Measurements from ENCODE around the gene TMPRSS11A.

The TMPRSS11A gene

DNA sequence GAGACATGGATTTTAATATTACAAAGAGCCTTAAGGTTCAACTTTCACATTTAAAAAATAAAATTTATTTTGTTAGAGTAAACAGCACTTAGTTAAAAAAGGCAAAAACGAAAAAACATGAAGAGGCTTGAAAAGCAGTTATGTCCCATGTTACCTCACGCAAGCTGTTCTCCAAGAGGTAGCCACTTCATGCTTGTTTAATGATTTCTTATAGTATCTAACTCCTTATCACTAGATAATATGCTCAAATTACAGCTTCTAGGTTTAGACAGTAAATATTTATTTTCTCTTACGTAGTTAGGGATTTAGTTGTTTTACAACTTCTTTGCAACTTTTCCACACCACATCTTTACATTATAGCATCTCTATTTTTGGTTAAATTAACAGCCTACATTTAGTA lies 51.7 kb downstream of the TMPRSS11A start:
- DNase-seq, result no peak

- DNase-seq, result no peak
Observed at GRCh38 chr4:67911141-67911540, 52.2 kb downstream of the TMPRSS11A start.

- no peak for DNase-seq
Observed at GRCh38 chr4:67910585-67910905, 52.7 kb downstream of the TMPRSS11A start.

- no peak for DNase-seq
Observed at GRCh38 chr4:67909905-67910584, 53.2 kb downstream of the TMPRSS11A start.

GRCh38 chr4:67907650-67908049 lies 55.6 kb downstream of the TMPRSS11A start:
- DNase-seq, result no peak

DNA sequence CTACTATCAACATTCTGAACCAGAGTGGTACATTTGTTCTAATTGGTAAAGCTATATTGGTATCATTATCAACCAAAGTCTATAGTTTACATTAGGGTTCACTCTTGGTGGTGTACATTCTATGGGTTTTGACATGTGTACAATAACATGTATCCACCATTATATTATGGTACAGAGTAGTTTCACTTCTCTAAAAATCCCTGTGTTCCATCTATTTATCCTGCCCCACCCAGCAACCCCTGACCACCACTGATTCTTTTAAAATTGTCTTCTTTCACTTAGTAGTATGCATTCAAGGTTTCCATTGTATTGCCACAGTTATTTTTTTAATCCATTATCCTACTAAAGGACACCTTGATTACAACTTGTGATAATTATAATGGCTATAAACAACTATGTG lies 64.2 kb downstream of the TMPRSS11A start:
- no peak for DNase-seq

DNA sequence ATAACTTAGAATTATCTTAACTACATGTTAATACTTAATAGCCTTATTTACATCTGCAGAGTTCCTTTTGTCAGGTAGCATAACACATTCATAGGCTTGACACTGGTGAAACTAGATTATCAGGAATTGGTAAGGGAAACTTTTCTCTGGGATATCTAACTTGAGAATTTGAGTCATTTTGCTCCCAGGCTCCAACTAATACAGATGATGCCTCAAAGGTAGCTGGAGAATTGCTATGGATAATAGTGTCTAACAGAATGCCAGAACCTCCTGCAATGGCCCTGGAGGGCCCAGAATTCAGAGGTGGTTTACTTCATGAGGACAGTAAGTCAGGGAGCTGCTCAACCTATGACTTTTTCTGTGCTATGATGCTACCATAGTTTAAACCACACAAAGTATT lies 65.6 kb downstream of the TMPRSS11A start:
- no peak for DNase-seq

DNA sequence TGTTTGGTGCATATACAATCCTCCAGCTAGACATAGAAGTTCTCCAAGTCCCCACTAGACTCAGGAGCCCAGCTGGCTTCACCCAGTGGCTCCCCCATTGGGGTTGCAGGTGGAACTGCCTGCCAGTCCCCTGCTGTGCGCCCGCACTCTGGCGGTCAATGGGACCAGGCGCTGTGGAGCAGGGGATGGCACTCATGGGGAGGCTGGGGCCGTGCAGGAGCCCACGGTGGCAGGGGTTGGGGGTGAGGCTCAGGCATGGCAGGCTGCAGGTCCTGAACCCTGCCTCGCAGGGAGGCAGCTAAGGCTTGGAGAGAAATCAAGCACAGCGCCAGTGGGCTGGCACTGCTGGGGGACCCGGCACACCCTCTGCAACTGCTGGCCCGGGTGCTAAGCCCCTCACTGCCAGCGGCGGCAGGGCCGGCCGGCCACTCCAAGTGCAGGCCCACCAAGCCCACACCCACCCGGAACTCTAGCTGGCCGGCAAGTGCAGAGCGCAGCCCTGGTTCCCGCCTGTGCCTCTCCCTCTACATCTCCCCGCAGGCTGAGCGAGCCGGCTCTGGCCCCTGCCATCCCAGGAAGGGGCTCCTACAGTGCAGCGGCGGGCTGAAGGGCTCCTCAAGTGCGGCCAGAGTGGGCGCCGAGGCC lies 66.8 kb downstream of the TMPRSS11A start:
- no peak for DNase-seq

GRCh38 chr4:67894659-67895058 lies 68.6 kb downstream of the TMPRSS11A start:
- no peak for DNase-seq

DNA sequence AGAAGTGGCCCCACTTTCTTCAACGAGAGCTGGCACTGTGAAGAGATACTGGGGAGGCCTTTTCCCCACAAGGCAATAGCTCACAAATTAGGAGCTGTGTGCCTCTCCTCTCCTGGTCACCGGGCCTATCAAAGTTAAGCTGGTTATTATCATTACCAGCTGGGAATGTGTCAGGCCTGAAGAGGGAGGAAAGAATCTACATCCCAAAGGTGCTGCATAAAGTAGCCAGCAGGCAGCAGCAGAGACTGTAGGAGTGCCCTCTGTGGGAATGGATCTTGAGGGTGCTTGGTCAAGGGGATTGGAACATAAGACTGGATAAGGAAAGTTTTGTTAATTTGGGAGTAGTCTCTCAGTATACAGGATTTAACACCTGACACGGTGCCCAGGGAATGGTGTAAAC lies 70.4 kb downstream of the TMPRSS11A start:
- DNase-seq, result no peak

GRCh38 chr4:67892253-67892652 lies 71.0 kb downstream of the TMPRSS11A start:
- DNase-seq, result no peak

DNA sequence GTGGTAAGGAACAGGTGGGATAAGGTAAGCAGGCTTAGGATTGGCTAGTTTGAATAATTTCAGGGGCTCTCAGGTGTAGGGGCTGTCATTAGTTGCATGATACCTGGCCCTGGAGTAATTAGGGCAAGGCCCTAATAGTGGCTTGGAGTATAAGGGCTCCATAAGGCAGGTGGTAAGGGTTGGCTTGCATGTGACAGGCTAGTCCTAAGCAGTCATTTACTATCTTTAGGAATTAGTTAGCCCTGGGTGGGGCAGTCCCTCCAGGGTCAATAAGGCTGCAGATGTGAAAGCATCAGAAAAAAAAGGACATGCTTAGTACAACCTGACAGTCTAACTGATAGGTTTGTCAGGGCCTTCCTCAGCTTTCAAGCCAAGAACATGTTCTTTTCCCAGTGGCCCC lies 71.6 kb downstream of the TMPRSS11A start:
- DNase-seq, result no peak

- no peak for DNase-seq
Observed at GRCh38 chr4:67886281-67886680, 77.0 kb downstream of the TMPRSS11A start.

DNA sequence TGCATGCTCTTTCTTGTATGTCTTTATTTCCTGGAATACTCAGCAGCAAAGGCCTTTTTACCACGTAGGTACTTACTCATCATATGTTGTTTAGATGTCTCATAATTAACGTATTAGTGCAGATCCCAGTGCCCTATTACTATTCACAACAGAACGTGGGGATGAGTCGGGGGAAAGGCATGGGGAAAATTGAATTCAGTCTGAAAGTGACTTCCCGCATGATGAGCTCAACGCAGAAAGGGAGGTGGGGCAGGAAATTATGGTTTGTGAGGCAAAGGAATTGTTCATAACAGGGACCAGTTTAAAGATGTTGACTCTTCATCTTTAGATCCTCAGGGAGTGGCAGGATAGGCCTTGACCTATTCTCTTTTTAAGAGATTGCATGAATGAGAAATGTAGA lies 77.5 kb downstream of the TMPRSS11A start:
- no peak for DNase-seq

DNA sequence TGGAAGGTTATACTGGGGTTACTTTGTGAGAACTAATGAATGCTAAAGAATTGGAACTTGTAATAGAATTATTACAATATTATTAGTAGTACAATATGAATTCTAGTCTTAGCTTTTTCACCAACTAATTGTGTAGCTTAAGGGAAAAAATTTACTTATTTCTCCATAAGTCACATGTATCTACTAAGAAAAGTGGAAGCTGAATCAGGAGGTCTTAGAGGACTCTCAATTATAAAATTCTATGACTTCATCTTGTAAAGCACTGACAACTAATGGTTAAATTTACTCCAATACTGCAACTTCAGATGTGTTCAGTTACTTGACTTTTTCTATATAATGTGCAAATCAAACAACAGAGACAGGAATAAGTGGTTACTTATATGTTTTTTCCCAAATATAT lies 78.6 kb downstream of the TMPRSS11A start:
- DNase-seq, result no peak

DNA sequence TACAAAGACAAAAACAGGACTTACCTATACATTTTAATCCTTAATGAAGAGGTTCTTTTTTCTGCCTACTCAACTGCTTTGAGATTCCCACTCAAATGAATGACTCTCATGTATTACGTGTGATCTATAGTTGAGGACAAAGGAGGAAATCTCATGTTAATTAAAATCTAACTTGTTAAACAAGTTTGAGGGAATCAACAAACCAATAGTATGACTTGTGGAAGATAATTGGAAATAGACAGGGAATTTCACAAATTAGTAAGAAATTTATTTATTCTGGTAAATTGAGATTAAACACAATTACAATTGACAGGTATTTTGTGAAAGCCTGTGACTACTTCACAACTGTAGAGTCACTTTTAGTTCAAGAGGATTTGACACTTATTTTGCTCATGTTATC lies 79.4 kb downstream of the TMPRSS11A start, which contains the start of gene TMPRSS11D:
TSS of gene TMPRSS11D (minus strand) at position 101 of the 400 bp plus-strand sequence. CDS start at position 32, 69 bp downstream.
- no peak for DNase-seq

DNA sequence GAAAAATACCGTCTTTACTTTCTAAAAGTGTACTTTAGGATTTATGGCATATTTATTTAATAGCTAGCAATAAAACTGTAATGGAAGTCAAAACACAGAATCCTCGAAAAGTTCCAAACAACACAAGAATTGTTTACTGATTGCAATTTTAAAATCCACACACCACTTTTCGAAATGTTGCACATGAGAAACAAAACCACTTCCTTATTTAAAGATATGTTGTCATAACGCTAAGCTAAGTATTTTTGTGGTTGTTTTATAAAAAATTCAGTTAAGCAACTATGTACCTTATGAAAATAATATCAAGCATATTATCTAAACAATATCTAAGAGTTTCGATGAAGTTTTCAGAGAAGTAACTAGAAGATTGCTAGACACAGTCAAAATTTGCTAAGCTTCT lies 79.8 kb downstream of the TMPRSS11A start:
- DNase-seq, result no peak

DNA sequence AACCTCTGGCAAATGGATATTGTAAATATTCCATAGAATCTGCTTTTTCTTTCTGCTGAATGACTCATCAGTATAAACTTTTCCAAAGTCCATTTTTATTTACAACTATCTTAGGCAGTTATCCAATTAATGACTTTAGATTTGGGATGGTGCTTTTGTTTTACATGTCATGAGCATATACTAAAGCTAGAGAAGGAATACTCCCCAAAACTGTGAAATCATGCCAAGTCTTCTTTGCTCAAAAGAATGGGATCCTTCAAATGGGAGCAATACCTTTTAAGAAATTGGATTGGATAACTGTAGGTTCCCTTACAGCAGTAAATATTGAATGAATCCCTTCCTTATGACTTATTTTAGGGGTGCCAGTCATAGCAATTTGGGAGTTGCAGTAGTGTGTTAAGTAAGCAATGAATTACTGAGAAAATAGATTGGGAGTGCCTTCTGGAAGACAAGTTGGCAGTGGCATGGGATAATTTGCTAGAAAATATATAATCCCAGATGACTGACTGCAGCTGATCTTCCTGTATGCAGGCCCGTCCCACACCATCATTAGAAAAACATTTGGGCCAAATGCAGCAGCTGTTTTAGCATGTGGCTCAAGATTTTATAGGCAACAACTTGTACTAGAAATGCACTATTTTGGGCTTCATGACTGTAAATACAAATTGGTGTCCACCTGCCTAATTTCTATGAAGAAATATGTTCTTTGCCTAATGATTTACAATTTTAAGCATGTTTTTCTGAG lies 82.3 kb downstream of the TMPRSS11A start:
- DNase-seq, result no peak

DNA sequence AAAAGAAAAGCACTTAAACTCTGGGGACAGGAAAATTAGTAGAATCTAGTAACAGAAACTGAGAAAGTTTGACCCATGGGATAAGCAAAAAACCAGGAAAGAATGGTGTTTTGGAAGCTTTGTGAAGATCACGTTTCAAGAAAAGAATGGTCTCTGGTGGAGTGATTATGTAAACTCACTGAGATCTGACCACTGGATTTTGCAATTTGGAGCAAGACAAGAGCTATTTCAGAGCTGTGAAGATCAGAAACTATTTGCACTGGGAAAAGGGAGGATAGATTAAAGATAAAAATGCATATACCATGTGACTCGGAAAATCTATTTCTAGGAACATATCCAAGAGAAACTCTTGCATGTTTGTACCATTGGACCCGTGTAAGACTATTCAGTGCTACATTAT lies 83.8 kb downstream of the TMPRSS11A start:
- no peak for DNase-seq

DNA sequence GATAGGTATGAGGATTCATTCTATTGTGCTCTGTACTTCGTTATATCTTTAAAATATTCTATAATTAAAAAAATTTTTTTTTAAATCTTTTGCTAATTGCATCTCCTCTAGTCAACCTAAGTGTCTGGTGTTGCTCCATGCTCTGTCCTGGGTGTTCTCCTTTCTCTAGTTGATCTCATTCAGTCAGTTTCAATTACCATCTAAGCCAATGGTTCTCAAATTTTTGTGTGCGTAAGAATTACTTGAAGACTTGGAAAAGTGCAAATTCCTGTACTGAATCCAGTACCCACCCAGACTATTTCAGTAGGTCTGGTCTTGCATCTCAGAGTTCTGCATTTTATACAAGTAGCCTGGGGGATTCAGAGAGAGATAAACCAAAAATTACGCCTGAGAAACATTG lies 86.2 kb downstream of the TMPRSS11A start:
- DNase-seq, result no peak

DNA sequence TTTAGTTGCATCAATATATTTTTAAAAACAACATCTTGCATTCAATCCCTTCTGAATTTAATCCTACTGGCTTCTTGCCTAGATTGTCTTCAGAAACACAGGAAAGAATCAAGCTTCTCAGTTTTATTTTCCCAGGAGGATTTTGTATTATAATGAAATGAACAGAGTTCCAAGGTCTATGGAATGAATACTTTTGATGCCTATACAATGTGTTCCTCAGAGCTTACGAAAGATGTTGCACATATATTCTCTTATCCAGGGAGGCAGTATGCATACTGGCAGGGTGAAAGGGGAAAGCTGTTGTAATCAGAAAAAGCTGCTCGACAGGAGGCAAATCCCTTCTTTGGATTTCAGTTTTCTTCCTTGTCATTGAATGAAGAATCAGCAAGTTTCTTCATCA lies 88.3 kb downstream of the TMPRSS11A start:
- DNase-seq, result no peak

DNA sequence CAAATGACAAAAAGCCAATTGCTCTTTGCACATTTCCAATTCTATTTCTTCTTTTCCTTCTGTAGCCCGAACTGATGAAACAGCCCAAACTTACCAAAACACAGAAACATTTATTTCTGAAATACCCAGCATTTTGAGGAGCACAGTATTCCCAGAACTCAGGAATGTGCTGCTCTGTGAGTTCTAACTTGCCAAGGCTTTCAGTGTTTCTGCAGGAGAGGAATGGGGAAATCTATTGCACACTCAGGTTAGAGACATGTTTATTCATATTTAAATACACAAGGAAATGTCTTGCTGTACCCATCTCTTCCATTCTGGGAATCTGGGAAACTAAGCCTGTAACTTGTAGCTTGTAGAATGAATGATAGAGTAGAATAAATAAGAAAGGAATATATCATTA lies 90.2 kb downstream of the TMPRSS11A start:
- no peak for DNase-seq

- peak in 1 of 2 experiments; percentile 3 for DNase-seq
Observed at GRCh38 chr4:67871867-67872266, 91.4 kb downstream of the TMPRSS11A start.

DNA sequence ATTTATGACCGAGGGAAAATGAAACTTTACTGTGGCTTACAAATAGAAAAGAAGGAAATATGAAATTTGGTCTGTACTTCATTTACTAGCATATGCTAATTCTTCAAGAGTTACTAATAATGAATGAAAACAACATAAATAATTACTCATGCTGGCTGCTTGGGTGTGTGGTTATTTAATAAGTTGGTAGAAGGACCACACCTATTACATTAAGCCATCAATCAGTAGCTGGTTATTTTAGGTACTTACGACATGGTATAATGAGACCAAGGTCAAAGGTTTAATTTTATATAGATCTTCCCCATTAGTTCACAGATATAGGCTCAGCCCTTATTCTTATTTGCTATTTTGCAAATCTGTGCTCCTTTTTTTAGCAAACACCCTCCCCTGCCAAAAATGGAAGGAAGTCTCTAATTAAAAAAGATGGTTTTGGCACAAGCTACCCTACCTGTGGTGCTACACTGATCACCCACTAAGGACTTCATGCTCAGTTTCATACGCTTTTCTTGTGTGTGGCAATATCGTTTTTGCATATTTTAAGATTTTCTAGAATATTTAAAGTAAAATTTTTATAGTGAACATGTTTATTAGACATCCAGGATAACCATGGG lies 93.6 kb downstream of the TMPRSS11A start:
- DNase-seq, result no peak

Measured in SHP77 (cell line).